GM21526 (cell line): ENCODE results near the gene PSTPIP1.

Experiments used
- ATAC-seq: cut with Tn5 transposase; IDR thresholded peaks from one replicate; pipeline ENCODE4 v1.9.1; 2021; ENCODE audit warnings: moderate library complexity; ENCODE audit not compliant: unreplicated experiment, low FRiP score

PSTPIP1 gene

GRCh38 chr15:76976572-76977270 lies 18.2 kb upstream of the PSTPIP1 start:
- no peak for ATAC-seq

GRCh38 chr15:76978522-76979330 lies 16.2 kb upstream of the PSTPIP1 start:
- ATAC-seq: no peak

DNA sequence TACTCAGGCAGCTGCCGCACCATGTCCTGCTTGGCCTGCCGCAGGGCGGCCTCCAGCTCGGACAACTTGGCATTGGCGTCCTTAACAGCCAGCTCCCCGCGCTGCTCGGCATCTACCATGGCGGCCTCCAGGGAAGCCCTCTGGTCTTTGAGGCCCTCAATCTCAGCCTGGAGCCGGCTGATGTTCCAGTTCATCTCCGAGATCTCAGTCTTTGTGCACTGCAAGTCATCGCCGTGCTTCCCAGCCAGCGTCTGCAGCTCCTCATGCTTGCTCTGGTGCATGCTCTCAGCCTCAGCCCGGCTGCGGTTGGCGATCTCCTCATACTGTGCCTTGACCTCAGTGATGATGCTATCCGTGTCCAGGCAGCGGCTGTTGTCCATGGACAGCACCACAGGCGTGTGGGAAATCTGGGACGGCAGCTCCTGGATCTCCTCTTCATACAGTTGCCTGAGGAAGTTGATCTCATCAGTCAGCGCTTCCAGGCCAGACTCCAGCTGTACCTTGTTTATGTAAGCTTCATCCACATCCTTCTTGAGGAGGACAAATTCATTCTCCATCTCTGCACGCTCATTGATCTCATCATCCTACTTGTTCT lies 15.5 kb upstream of the PSTPIP1 start:
- no peak for ATAC-seq

DNA sequence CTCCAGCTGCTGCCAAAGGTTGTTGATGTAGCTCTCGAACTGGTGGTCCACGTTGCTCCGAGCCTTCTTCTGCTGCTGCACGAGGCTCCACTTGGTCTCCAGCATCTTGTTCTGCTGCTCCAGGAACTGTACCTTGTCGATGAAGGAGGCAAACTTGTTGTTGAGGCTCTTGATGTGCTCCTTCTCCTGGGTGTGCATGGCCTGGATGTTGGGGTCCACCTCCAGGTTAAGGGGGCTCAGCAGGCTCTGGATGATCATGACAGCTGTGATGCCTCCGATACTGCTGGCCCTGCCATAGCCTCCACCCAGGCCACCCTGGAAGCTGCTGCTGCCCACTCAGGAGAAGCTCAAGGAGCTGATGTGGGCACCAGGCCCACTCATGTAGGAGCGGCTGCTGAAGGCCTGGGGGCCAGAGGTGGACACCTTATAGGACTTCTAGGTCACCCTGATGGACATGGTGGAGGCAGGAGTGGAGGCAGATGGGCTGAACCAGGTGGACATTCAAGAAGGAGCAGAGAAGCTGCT lies 14.9 kb upstream of the PSTPIP1 start:
- no peak for ATAC-seq

- ATAC-seq: no peak
Observed at GRCh38 chr15:76982356-76982755, 12.6 kb upstream of the PSTPIP1 start.

DNA sequence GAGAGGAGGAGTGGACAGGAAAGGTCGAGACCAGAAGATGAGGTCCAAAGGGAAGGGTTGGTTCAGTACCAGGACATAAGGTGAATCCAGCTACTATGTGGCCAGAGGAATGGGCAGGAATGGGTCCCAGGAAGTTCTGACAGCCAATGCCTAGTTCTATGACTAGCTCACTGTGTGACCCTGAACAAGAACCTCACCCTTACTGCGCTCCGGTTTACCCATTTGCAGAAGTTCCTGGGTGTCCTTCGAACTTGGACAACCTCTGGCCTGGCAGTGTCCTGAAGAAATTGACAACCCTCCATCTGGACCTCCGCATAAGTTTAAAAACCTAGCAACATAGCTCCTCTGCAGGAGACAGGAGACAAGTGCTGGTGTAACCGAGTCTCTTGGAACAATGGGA lies 12.2 kb upstream of the PSTPIP1 start:
- no peak for ATAC-seq

GRCh38 chr15:76983590-76984375 lies 11.1 kb upstream of the PSTPIP1 start:
- no peak for ATAC-seq

DNA sequence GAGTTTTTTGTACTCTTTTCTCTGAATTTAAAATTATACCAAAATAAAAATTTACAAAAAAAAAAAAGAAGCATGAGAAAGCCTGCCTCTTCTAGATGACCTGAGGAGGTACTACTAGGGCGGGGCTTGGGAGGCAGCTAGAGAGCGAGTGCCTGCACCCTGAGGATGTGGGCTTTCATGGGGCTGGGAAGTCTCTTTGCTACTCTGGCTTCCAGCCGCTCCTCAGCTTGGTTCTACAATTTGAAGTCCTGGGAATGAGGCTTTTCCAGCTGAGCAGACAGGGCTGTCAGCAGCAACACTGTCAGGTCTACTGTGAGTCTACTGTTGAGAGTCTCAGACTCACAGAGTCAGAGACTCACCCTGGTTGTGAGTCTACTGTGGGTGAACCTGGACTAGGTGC lies 8.2 kb upstream of the PSTPIP1 start:
- ATAC-seq: no peak

- no peak for ATAC-seq
Observed at GRCh38 chr15:76987276-76987675, 7.7 kb upstream of the PSTPIP1 start.

GRCh38 chr15:76987896-76988860 lies 6.7 kb upstream of the PSTPIP1 start:
- peak; percentile 69 for ATAC-seq

GRCh38 chr15:76988867-76989780 lies 5.8 kb upstream of the PSTPIP1 start:
- ATAC-seq: no peak

- no peak for ATAC-seq
Observed at GRCh38 chr15:76991048-76991447, 3.9 kb upstream of the PSTPIP1 start.

GRCh38 chr15:76991741-76992645 lies 2.9 kb upstream of the PSTPIP1 start:
- ATAC-seq: no peak

DNA sequence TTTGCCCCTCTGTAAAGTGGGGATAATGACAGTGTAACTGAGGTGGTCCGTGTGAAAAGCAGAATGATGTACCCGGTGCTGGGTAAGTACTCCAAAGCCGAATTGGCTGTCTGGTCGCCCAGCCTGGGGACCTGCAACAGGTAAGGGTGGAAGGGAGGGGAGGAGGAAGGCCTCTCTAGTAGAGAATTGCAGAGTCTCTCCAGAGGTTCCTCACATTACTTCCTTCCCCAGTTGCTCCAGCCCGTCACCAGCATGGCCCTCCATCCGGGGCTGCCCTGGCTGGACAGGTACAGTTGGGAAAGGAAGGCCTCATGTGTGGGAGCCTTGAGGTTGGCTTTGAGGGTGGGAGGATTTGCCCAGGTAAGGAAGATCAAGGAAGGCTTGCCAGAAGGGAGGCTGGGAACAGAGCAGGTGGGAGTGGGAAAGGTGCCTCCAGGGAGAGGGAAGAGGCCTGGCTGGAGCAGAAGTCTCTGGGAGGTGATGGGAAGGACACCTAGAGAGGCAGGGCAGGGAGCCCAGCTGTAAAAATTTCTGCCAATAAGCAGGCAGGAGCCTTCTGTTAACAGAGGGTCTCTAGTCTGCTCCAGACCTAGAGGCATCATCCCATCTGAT lies 1.7 kb upstream of the PSTPIP1 start:
- ATAC-seq: no peak

GRCh38 chr15:76994001-76994400 lies 925 bp upstream of the PSTPIP1 start:
- ATAC-seq: no peak

DNA sequence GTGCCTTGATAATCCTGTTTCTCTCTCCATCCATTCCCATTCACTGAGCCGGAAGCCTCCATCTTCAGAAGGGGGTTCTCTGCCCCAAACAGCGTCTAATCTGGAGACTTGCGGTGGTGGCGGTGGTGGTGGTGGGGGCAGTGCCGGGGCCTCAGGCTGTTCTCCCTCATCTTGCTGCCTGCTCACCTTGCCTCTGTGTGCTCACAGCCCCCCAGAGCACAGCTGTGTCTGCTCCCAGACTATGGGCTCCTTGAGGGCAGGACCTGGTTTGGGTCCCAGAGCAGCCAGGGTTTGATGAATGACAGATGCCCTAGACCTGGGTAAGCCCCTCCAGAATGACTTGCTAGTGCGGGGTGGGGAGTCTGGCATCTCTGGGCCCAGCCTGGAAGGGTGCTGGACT lies 430 bp upstream of the PSTPIP1 start:
- ATAC-seq: no peak

DNA sequence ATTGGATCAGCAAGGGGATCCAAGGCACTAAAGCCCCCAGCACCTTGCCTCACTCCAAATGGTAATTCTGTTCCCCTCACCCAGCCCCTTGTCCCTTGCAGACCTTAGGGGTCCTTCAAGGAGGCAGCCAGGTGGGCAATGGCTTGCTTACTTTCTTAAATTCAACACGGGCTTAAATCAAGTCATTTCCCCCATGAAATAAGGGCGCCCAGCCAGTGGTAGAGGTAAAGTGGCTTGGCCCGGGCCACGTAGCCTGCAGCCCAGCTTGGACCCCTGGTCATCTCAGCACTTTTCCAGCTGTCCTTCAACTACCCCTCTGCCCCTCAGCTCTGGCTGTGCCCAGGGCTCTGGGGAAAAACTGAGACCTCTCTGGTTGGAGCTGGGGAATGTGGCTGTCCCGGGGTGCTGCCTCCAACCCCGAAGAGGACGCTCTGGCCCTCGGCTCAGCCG lies 1.2 kb downstream of the PSTPIP1 start:
- ATAC-seq: no peak
